Stimulated activated CD4-positive, alpha-beta T cell treated with anti-CD3 and anti-CD28 coated beads, Interleukin-1b, Interleukin-23, amount 100 ng/mL, for 48 hours (primary cell): ENCODE measurements around the gene RIF1.
"Not testable (repeated sequence)": the region's sequence is repeated elsewhere in the genome, so short reads cannot be mapped to it uniquely, and the experiment has no call there.

ENCODE experiments used
- DNase-seq: peaks from one replicate; pipeline ENCODE4 v3.0.0-alpha.2; 2020

The RIF1 gene

DNA sequence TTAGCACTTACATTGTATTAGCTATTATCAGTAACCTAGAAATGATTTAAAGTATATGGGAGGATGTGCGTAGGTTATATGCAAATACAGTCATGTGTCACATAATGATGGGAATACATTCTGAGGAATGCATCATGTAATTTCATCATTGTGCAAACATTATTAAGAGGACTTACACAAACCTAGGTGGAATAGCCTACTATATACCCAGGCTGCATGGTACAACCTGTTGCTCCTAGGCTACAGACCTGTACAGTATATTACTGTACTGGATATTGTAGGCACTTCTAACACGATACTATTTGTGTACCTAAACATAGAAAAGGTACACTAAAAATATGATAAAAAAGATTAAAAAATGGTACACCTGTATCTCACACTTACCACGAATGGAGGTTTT, 7.9 kb downstream of the RIF1 start:
- no peak for DNase-seq

DNA sequence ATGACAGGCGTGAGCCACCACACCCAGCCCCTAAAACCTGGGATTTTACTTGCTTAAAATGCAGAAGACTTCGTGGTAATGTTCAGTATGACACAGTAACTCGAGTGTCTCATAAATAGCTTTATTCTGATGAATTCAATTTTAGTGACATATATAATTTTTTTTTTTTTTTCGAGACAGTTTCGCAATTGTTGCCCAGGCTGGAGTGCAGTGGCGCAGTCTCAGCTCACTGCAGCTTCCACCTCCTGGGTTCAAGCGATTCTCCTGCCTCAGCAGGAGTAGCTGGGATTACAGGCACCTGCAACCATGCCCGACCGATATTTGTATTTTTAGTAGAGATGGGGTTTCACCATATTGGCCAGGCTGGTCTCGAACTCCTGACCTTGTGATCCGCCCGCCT, 12.0 kb downstream of the RIF1 start:
- DNase-seq = not testable (repeated sequence)

DNA sequence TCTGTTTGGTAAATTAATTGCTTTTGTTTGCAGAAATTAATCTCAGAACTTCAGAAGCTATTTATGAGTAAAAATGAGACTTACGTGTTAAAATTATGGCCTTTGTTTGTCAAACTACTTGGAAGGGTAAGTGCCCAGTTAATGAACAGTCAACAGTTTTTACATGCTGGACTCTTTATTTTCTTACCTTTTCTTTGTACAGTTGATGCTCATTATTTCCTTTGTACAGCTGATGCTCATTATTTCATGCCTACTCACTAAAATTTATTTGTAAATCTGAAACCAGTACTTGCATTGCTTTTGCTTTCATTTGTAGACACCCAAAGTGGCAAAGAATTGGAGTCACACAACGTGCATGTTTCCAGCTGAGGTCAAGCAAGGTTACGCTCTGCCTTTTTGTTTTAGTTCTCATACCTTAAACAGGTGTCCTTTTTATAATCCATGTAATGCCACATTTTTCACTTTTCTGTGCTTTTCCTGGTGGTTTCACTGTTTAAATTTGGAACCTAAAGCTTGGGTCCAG, 13.3 kb downstream of the RIF1 start:
- no peak for DNase-seq

DNA sequence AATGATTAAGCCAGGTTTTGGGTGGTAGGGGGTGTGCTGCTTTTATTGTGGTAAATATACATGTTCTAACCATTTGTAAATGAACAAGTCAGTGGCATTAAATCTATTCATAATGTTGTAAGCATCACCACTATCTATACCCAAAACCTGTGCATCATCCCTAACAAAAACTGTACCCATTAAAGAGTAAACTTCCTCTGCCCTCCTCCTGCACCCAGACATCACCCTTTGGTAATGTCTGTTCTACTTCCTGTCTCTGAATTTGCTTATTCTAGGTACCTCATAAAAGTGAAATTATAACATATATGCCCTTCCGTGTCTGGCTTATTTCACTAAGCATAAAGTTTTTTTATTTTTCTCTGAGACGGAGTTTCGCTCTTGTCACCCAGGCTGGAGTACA, 14.1 kb downstream of the RIF1 start:
- no peak for DNase-seq

DNA sequence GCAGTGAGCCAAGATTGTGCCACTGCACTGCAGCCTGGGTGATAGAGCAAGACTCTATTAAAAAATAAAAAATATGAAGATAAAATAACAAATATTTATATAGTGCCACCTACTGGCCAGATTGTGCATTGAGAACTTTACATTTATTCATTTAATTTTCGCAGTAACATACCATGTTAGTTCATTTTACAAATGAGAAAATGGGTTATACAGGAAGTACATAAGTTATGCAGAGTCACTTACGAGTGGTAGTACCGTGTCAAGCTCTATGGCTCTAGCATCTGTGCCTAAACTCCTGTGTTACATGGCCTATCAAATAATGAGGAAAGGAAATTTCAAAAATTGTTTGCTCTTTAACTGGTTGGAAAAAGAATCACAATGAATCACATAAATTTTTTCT, 27.9 kb downstream of the RIF1 start:
- no peak for DNase-seq

DNA sequence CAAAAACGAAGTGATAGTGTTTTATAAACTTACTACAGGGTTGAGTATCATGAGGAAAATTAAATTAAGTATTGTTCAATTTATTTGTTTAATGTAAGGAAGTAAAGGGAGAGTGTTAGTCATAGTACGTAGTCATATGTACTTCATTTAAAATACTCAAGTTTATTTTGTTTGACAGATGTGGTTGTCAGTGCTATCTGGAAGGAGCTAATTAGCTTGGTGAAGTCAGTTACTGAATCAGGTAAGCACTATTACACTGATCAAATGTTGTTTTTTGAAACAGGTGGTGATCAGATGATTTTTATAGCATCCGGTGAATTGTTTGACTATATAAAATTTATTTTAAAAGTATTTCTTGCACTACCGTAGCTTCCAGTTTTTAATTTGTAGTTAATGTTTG, 28.8 kb downstream of the RIF1 start:
- no peak for DNase-seq

DNA sequence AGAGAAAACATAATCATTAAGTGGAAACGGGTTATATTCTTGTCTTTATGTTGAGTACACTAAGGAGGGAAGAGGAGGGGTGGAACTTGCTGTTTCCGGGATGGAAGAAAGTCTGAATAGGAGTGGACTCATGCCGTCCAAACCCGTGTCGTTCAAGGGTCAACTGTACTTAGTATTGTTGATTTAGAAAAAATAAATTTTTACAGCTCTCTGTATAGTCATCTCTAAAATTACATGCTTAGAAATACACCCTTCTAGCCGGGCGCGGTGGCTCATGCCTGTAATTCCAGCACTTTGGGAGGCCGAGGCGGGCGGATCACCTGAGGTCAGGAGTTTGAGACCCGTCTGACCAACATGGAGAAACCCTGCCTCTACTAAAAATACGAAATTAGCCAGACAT, 29.4 kb downstream of the RIF1 start:
- DNase-seq = no peak

DNA sequence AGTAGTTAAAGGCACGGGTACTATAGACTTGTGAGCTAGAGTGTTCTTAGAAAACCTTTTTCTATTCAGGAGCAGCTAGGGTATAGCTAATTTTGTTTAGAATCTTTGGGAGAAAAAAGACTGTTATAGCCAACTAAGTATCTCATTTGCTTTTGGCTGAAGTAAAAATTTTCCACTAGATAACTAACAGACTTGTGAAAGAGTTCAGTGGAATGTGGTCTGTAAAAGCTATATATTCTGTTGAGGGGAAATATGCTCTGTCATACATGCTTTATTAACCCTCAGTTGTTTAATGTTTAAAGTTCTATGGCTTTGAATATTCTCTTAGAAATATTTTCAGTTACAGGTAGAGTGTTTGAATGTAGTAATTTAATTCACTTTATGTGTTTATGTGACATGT, 49.7 kb downstream of the RIF1 start:
- no peak for DNase-seq

DNA sequence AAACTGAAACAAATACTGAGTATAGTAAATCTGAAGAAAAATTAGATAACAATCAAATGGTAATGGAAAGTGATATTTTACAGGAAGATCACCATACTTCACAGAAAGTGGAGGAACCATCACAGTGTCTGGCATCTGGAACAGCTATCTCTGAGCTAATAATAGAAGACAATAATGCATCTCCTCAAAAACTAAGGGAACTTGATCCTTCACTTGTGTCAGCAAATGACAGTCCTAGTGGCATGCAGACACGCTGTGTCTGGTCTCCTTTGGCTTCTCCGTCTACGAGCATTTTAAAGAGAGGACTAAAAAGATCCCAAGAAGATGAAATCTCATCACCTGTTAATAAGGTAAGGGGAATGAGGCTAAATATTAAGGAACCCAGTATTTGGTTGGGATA, 56.1 kb downstream of the RIF1 start:
- no peak for DNase-seq

DNA sequence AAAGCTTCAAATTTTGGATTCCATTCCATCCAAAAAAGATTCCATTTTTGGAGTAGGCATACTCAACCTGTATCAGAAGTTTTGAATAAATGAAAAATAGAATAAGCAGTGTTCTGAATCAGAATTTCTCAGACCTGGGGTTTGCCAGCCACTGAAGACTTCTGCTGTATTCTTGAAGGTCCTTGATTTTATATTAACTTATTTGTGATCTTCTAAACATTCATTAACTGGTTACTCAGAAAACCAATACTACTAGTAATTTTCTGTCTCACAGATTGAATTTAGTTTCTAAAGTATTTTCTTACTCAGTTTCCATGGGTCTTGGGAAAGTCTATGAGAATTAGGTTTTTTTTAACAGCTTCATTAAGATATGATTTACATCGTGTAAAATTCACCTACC, 60.9 kb downstream of the RIF1 start:
- no peak for DNase-seq

DNA sequence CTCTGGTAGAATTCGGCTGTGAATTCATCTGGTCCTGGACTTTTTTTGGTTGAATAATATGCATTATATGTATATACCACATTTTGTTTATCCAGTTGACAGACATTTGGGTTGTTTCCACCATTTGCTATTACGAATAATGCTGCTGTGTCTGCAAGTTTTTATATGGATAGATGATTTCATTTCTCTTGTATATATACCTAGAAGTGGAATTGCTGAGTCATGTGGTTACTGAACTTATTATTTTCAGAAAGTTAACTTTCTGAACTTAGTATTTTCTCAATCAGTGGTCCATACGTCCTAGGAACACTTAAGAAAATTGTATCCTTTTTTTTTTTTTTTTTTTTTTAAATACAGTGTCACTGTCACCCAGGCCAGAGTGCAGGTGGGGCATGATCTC, 63.3 kb downstream of the RIF1 start:
- no peak for DNase-seq

DNA sequence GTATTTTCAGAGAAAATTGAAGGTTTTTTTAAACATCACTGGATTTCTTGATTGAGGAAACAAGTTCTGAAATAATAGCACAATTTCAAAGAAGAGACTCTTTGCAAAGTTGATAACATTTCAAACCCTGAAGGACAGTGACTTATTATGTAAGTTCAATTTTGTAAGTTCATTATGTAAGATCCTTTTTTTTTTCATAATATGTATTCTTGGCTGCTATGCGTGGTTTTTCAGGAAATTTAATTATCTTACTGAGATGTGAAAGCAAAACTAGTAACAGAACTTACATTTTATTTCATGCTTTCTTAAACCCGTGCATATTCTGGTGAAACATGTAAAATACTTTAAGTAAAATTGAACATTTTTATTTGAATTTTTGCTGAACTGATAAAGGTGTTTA, 65.4 kb downstream of the RIF1 start:
- no peak for DNase-seq

DNA sequence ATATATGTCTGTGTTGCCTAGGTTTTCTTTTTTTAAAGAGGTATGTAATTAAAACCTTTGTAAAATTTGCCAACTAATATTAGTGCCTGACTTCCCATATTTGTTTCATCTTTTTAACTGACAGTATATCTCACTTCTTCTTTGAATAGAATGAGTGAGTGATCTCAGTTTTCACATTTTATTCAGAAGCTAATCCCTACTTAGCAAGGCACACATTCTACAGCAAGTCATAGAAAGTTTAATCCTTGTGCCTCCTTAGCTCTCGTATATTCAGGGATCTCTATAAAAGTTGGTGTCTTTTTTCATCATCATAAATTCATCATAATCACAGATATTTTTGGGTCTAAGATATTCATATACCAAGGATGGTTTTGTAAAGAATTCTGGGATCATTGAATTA, 66.6 kb downstream of the RIF1 start:
- DNase-seq = no peak

DNA sequence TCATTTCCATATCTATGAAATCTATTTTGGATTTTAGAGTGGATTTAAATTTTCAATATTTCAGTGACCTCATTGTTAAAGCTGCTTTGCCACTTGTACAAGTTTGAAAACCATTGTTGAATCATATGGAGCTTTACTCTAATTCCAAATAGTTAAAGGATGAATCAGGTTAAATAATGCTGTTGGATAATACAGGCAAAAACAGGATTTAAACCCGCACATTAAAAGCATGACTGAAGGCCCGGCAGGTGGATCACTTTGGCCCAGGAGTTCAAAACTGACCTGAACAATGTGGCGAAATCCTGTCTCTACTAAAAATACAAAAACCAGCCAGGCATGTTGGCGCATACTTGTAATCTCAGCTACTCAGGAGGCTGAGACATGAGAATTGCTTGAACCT, 68.3 kb downstream of the RIF1 start:
- DNase-seq = no peak

DNA sequence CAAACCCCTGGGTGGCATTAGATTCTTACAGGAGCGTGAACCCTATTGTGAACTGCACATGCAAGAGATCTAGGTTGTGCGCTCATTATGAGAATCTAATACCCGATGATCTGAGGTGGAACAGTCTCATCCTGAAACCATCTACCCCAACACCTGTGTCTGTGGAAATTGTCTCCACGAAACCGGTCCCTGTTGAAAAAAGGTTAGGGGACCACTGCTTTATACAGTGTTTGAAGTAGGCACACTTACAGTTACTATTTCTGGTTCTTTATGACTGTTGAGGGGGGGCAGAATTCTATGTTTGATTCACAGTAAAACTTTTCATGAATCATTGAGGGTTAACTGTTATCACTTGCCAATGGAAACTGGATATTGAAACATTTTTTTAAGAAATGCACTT, 72.0 kb downstream of the RIF1 start:
- peak; percentile 58 for DNase-seq

DNA sequence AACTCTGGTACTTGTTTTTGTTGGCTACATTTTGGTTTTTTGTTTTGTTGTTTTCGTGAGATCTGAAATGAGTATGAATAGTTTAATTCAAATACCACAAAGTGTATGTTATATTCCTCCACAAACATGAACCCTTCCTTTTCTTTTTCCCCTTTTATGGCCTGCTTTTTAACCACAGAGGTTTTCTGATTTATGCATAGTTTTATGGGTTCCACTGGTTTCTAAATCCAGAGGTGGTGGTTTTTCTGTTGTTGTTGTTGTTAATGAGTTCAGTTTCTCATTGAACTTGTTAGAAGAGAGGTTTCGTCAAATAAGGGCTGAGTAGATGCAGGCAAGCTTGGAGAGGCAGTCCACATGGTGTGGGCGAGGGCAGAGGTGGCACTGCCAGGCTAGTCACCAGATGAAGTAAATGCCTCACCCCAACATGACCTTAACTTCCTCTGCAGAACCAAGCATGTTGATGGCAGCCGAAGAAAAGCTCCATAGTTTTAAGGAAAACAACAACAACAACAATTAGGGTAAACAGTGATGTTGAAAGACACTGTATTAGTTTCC, 72.5 kb downstream of the RIF1 start:
- peak; percentile 7 for DNase-seq

DNA sequence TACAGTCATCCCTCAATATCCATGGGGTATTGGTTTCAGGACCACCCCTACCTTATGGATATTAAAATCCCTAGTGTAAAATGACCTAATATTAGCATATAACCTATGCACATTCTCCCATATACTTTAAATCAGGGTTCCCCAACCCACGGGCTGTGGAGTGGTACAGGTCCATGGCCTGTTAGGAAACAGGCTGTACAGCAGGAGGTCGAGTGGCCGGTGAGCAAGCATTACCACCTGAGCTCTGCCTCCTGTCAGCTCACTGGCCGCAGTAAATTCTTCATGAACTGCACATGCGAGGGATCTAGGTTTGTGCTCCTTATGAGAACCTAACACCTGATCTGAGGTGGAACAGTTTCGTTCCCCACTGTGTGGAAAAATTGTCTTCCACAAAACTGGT, 73.8 kb downstream of the RIF1 start:
- DNase-seq = no peak

DNA sequence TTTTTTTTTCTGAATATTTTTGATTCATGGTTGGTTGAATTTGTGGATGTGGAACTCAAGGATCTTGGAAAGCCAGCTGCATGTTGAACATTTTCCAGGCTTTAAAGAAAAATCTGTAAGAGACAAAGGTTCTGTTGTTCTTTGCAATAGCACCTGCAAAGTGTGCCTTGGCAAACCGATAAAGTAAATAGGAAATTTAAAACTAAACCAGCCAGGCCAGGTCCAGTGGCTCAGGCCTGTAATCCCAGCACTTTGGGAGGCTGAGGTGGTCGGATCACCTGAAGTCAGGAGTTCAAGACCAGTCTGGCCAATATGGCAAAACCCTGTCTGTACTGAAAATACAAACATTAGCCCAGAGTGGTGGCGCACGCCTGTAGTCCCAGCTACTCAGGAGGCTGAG, 74.4 kb downstream of the RIF1 start:
- no peak for DNase-seq

DNA sequence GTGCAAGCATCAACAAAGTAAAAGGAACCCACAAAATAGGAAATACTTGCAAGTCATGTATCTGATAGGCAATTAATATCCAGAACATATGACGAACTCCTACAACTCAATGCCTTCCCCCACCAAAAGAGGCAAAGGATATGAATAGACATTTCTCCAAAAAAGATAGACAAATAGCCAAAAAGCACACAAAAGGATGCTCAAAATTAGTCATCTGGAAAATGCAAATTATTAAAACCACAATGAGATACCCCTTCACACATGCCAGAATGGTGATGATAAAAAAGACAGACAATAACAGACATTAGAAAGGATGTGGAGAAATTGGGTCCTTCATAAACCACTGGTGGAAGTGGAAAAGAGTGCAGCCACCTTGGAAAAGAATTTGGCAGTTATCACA, 76.4 kb downstream of the RIF1 start:
- DNase-seq = no peak

DNA sequence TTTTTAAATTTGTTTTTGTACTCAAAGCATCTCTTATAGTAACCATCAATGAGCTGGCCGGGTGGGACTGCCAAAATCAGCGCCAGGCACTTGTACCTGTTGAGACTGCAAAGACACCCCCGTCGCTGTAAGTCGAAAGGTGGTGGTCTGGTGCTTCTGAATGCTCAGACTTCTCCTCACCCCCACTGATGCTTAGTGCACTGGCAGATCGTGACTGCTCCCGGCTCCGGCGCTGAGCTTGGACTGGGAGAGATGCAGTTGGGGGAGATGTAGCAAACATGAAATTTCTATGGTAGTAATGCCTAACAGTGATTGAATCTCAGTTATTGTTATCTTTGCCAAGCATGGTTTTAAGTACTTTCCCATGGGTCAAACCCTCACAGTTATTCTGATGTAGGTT, 80.6 kb downstream of the RIF1 start:
- DNase-seq = no peak

DNA sequence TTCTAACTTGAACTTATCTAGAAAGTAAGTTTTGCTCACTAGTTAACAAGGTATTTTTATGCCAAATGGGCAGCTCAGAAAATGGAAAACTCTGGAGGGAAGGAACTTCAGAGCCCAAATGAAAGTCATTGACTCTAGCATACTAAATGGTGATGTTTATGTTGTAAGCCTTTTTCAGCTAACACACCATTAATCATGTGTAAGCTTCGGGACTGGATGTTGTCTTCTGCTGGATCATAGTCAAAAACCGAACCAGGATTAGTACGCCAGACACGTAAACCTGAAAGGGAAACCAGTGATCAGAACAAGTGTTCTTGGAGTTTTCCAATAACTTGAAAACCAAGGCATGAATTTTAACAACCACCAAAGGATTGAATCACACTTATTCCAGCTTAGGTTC, 81.8 kb downstream of the RIF1 start:
- DNase-seq = no peak

DNA sequence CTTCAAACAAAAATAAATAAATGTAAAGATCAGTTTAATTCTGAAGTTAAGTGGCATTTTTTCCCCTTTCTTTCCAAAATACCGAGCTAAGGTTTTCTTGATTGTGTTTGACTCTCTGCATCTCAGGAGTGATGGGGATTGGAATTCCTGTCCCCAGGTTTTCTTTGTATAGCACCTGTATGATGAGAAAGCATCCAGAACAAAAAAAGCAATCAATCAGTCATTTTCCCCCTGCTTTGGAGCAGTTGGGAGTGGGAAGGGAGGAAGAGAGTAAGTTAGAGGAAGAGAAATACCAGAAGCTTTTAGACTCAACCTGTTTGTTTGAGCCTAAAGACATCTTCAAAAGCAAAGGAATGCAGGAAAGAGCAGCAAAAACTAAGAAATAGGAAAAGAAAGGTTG, 88.5 kb downstream of the RIF1 start:
- no peak for DNase-seq

DNA sequence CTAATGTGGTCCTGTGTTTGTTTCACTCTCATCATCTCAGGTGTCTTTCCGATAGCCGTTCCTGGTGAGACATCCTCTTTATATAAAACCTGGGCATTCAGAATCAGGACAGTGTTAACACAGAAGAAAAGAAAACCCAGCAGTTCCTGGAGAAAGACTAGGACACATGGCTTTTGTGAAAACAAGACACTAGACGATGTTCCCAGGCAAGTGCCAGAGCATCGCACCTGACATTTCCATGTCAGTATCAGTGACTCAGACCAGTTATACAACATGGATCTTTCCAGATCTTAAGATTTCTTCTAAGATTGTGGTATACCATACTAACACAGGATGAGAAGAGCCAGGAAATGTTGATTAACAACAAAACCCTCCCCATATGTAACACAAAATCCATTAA, 96.5 kb downstream of the RIF1 start:
- no peak for DNase-seq

DNA sequence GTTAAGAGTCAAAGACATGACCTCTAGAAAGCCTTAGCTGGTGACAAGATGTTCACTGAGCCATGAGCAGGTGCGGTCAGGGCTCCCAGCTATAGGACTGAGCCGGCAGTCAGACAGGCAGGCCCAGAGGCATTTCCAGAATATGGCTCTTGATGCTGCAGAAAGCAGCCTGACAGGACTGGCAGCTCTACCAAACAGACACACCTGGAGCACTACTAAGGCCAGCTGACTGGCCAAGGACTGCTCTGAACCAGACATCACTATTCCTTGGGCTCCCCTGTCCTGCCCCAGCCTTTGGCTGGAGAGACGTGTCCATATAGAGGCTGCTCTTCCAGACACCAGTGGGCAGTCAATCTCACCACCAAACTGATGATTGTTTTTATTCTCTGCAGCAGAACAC, 98.8 kb downstream of the RIF1 start:
- DNase-seq = no peak

DNA sequence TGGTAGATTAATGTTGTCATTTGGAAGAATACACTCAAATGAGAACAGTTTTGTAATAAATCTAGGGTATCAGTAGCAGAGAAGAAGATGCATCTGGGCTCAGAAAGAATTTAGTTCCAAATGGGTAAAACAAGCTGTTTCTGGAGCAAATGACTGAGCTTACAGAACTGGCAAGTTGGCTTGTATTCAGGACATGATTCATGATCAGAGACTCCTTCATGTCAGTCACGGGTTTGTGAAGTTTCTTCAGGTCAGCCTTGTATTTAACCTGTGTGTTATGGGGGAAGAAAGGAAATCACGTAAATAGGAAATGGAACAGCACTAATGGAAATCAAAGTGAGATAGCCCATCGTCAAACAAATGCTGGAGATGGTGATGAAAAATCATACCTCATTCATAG, 109.1 kb downstream of the RIF1 start:
- DNase-seq = no peak

DNA sequence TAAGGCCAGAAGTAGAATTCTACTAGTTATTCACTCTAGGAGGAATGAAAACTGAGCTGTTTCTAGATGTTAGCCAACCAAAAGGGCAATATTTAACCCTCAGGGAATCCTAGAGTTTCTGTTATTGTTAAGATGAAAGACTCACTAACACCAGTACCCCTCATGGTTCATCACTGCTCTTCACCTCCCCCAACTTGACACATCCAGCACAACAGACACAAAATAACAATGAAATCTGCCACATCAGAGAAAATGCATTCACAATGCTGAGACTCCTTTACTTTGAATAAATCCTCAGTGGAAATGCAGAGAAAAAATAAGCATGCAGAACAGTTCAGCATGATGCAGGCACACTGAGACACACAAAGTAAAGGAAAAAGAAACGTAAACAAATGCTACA, 111.3 kb downstream of the RIF1 start:
- no peak for DNase-seq
